Iris pigment epithelial cell (primary cell): ENCODE data around the gene CHAF1B.
A peak's percentile ranks its signal among the peaks of the same experiment; 100 is the strongest.

Experiments
- DNase-seq: peaks from one replicate; pipeline ENCODE4 v3.0.0-alpha.2; 2011; ENCODE audit warnings: low read depth

The CHAF1B gene

GRCh38 chr21:36428761-36429432 lies 43.7 kb downstream of the CHAF1B start:
- peak; percentile 40 for DNase-seq

DNA sequence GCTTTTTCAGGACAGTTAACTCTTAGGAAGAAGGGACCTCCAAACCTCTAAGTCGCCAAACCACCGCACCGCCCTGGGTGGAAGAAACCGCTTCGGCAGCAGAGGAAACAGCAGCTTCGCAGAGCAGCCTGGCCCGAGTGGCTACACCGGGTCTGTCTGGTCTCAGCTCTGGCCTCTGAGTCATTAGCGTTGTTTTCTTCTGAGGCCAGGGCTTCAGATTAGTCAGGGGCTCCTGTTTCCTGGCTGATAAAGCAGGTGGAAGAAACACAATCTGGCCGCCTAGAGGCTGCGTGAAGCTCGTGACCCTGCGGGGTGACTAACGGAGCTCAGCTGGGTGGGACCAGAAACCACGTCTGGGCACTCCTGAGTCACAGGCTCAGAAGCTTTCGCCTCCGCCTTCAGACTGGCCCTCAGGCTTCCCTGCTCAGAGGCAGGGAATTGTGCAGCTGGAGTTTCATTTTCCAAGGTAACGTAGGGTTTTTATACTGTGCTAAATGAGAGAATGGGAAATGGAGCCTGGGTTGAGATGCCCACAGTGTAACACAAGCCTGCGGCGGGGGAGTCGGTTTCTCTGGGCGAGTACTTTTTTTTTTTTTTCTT lies 44.9 kb downstream of the CHAF1B start:
- peak; percentile 100 for DNase-seq

- DNase-seq = peak; percentile 59
These were observed 45.6 kb downstream of the CHAF1B start for GRCh38 chr21:36430841-36431240.

DNA sequence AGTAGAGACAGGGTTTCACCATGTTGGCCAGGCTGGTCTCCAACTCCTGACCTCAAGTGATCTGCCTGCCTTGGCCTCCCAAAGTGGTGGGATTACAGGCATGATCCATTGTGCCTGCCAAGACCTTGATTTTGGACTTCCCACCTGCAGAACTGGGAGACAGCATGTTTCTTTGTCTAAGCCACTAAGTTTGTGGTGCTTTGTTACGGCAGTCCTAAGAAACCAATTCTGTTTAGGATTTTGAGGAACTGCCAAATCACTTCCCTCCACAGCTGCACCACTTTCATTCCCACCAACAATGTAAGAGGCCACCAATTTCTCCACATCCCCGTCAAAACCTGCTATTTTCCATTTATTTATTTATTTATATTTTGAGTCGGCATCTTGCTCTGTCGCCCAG lies 46.1 kb downstream of the CHAF1B start:
- no peak for DNase-seq

- no peak for DNase-seq
These were observed 48.0 kb downstream of the CHAF1B start for GRCh38 chr21:36433059-36433709.

DNA sequence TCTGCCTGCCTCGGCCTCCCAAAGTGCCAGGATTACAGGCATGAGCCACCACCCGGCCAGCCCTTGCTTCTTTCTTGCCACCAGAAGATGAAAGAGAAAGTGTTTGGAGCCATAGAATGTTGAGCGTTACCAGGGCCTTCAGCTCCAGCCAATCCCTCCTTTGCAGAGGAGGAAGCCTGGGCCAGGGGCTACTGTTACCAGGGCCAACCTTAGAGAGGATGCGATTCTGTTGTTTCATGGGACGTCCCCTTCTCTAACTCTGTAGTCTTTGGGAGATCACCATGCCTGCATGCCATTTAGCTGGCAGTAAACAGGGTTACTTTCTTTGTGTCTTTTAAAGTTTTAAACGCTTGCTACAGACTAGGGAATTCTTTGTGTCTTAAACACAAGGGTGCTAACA lies 49.0 kb downstream of the CHAF1B start:
- DNase-seq = no peak

- DNase-seq = no peak
These were observed 51.9 kb downstream of the CHAF1B start for GRCh38 chr21:36436829-36437744.

DNA sequence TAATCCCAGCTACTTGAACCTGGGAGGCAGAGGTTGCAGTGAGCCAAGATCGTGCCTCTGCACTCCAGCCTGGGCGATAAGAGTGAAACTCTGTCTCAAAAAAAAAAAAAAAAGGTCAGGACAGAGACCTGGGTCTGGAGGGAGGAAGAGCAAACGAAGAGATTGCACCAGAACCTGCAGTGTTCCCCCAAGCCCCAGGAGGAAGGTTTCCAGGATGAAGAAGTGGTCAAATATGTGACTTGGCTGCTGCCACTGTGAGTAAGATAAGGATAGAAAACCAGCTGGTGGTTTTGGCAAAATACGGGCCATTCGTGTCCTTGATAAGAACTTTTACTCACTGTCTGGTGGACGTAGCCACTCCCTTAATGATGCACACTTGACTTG lies 52.5 kb downstream of the CHAF1B start:
- peak; percentile 95 for DNase-seq

DNA sequence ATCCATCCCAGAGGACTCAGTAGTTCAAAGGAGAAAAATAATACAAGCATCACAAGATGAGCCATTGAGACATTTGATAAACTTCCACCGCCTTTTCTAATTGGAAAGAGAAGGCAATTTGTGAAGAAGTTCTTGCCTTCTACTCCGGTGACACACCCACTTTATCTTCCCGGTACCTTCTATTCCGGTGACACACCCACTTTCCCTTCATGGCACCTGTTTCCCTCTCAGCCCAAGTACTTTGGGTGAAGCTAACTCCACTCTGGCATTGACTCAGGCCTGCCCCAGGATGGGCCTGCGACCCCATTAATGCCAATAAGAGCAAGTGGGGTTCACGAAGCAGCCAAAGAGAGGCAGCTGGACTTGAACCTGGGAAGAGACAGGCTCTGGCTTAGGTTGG lies 56.5 kb downstream of the CHAF1B start:
- no peak for DNase-seq

DNA sequence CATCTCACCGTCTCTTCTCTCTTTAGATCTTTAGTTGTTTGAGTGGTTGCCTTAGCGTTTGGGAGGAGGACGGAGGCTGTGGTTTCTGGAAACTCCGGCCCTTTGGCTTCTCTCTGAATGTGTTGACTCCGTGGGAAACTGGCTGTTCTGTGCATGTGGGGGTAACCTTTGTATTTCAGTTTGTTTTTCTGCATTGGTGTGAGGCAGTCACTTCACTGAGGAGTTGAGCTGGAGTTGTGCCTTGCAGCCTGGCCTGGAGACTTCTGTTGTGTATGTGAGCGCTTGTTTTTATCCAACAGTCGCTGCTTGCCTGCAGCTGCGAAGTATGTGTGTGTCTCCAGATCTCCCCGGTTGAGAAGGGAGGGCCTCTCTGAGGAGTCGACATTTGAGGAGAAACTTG lies 61.1 kb downstream of the CHAF1B start:
- no peak for DNase-seq

GRCh38 chr21:36450511-36450910 lies 65.3 kb downstream of the CHAF1B start:
- DNase-seq = peak; percentile 39

DNA sequence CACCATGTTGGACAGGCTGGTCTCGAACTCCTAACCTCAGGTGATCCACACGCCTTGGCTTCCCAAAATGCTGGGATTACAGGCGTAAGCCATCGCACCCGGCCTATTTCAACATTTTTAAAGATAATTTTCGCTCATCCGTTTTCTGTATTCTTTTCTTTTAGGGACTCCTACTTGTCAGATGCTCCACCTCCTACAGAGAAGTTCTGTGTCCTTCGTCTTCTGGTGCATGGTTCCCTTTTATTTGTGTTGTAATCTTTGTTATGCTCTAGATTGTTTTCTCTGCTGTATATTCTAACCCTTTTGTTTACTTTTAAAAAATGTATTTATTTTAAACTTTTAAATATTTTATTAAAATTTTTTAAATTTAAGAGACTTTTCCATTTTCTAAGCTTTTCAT lies 66.3 kb downstream of the CHAF1B start:
- no peak for DNase-seq

DNA sequence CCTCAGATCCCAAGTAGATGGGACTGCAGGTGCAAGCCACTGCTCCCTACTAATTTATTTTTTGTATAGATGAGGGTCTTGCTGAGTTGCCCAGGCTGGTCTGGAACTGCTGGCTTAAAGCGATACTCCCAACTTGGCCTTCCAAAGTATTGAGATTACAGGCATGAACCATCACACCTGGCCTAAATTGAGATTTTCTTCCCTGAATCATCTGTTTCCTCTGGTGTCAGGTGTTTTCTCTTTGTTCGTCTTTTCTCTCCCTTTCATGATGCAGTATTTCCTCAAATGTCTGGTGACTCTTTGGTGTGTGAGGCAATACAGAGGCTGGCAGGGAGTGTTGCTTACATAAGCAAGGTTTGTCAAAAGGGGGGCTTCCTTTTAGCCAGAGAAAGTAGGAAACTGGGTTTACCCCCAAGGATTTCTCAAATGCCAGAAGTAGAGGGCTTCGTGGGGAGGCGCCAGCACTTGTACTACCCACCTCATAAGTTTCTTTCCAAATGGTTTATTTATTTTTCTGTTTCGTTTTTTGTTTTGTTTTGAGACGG lies 67.2 kb downstream of the CHAF1B start:
- no peak for DNase-seq

GRCh38 chr21:36454093-36454531 lies 68.9 kb downstream of the CHAF1B start:
- no peak for DNase-seq

DNA sequence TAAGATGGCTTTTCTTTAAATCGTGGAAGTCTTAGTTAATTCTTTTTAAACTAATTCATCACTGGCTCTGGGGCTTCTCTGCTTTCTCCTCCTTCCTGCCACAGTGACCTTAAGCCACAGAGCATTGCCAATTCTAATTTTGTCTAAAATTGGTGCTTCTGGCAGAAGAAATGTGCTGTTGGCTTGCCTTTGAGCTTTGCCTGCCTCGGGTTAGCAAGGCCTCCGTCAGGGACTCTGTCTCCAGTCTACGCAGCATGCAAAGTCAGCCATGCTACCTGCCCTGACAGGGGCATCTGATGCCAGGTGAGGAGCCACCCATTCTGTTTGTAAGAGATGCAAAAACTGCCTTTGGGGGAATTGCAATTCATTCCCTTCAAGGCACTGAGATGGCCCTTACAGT lies 69.5 kb downstream of the CHAF1B start:
- DNase-seq = no peak

DNA sequence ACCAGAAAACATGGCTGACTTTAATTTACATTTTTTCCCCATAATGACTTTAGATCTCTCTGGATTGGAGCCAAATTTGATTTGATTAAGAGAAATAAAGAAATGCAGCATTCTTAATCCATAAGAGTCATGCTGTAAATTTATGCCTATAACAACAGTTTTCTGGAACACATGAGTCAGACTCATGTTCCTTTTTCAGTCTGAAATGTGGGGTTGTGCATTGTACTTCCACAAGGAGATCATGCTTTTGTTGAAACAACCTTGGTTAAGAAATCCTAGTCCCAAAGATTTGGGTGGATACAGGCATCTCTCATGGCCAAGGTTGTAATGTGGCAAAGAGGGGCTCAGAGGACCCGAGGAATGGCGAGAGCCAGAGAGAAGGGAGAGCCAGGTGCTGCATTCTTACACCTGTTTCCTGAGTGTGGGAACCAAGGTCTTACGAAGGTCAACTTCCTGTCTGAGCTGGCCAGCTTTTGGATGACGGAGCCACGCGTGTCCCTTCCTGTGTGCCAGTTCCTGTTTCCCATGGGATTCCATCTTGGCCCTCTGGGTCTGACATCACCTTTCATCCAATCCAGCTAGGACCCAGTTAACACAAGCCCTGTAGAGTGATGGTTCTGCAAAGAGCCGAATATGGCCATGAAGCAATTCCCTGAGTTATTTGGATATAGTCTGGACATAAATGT lies 71.7 kb downstream of the CHAF1B start:
- DNase-seq = peak; percentile 50

- DNase-seq = no peak
These were observed 73.9 kb downstream of the CHAF1B start for GRCh38 chr21:36459098-36459497.

GRCh38 chr21:36460866-36461265 lies 75.7 kb downstream of the CHAF1B start:
- no peak for DNase-seq

- no peak for DNase-seq
These were observed 76.2 kb downstream of the CHAF1B start for GRCh38 chr21:36461277-36461917.

DNA sequence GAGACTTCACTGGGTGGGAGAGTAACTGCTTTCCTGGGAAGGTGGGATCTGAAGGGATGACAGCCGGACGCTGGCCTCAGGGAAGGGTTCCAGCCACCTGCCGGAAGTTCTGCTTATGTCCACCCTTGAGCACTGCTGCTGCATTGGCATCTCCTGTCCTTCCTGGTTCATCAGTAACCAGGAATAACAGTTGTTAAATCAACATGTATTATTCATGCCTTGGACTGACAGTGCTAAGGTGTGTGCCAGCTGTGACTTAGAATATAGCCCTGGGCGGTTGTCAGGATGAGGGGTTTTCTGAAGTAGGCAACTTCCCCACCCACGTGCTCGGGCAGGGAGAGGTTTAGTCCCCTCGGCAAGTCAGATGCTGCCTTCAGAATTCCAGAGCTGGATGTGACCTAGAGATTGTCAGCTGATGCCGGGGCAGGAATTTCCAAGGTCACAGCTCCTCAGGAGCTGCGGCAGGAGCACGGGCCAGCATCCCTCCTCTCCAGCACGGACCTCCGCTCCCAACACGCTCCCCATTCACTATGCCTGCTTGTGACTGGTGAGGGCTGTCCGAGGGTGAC lies 76.8 kb downstream of the CHAF1B start:
- DNase-seq = no peak

DNA sequence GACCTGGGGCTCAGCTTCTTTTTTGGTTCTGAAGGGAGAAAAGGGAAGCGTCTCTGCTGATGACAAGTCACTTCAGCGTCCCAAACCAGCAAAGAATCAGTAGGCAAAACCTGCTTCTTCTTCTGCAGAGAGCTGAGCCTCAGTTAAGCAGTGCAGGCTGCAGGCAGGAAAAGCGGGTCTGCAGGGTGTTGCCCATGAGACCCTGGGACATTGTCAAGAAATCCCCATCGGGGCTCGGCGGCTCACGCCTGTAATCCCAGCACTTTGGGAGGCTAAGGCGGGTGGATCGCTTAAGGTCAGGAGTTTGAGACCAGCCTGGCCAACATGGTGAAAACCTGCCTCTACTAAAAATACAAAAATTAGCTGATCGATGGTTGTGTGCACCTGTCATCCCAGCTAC lies 78.0 kb downstream of the CHAF1B start:
- no peak for DNase-seq
